HG02642 (cell line): ENCODE measurements around the gene EIF3C.
A peak's percentile ranks its signal among the peaks of the same experiment; 100 is the strongest.
"Not testable (repeated sequence)": the region's sequence is repeated elsewhere in the genome, so short reads cannot be mapped to it uniquely, and the experiment has no call there.

ENCODE experiments used
- ATAC-seq: cut with Tn5 transposase; IDR thresholded peaks from one replicate; pipeline ENCODE4 v1.9.1; 2021; ENCODE audit warnings: mild to moderate bottlenecking; ENCODE audit not compliant: unreplicated experiment, poor library complexity

Gene EIF3C

GRCh38 chr16:28749997-28750465 is 38.8 kb downstream of the EIF3C start:
- ATAC-seq = peak; percentile 94

DNA sequence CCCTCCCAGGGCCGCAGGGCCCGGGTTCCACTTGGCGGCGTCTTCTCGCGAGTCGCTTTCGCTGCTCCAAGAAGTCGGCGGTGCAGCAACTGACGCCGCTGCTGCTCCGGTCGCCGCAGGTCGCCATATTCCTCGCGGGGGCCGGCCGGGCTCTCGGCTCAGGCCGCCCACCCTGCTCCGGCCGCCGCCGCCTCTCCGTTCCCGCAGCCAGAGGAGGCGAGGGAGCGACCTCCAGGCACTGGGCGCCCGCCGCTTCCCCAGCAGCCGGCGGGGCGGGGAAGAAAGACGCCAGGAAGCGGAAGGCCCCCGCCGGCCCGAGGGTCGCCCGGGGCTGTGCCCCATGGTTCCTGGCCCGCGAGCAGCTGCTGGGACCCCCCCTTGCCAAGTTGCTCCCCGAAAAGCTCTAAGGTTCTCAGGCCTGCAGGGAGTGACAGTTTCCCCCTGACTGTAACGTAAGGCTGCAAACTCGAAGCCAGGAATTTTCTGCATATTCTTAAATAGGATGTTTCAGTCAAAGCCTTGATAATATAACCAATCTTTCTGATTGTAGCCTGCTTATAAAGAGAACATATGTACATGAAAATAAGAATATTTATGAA is 39.3 kb downstream of the EIF3C start:
- ATAC-seq = peak; percentile 61

- ATAC-seq = not testable (repeated sequence)
Measured at GRCh38 chr16:28751487-28751886, 40.2 kb downstream of the EIF3C start, which contains the start of gene NPIPB9. NPIPB9 (plus strand) TSS chr16:28751787.

GRCh38 chr16:28781697-28782096 is 70.4 kb downstream of the EIF3C start:
- ATAC-seq = not testable (repeated sequence)

GRCh38 chr16:28782357-28782756 is 71.1 kb downstream of the EIF3C start:
- ATAC-seq = not testable (repeated sequence)
